GM10847 (cell line): ENCODE measurements around the gene KCNK7.

Experiments used
- POLR2A ChIP-seq: IDR thresholded peaks from 2 replicates; pipeline ENCODE4 v1.6.1; 2011; ENCODE audit not compliant: insufficient read length; ENCODE audit errors: extremely low read depth

KCNK7 gene

DNA sequence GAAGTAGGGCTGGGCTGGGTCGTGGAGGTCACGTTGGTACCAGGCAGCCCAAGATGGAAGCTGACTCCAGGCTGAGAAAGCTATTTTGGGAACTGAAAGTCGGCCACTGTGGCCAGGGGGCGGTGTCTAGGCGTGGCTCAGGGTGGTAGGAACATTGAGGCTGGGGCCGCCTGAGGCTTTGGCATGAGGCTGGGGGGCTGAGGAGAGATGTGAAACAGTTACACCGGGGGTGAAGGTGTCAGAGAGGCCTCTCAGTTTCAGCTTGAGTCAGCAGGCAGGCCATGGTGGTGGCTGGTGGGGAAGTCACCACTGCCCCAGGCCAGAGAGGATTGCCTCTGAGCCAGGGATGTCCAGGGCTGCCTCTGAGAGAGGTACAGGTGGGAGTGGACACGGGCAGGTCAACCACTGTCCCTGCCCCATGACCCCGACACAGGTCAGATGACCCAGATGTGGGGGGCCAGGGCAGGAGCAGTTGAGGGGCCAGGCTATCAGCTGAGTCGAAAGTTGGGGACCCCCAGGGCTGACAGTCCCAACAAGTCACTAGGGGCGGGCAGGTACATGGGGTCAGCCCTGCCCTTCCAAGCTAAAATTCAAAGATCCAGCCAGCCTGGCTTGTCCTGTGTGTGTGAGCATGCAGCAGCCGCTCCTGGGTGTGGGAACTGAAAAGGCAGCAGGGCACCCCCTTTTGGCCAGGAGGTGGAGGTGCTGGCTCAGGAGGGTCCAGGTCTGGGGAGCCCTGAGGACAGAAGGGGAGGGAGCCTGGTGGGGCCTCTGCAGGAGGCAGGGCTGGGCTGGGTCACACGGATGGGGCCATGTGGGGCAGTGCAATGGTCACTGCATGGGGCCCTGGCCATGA, 7.2 kb downstream of the KCNK7 start:
- TF ChIP-seq POLR2A, result no peak

DNA sequence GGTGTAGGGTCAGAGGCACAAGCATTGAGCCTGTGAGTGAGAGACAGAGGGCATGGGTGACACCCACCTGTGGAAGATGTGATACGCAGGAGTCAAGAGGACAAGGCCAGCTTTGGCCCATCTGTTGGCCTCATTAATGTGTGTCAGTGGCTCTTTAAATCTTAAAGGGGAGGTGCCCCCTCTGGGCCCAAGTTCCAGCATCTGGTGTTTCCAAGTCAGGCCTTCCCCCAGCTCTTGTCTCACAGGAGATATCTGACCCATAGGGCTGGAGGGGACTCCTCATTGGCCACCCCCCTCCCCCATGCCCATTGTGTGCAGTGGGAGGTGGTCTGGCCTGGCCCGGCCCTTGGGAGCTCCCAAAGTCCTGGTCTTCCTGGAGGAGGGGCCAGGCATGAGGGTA, 8.9 kb downstream of the KCNK7 start:
- no peak for TF ChIP-seq POLR2A

- TF ChIP-seq POLR2A, result no peak
Measured at GRCh38 chr11:65586247-65586630, 9.4 kb downstream of the KCNK7 start.

GRCh38 chr11:65585396-65586246, 10.0 kb downstream of the KCNK7 start:
- TF ChIP-seq POLR2A, result no peak

- no peak for TF ChIP-seq POLR2A
Measured at GRCh38 chr11:65584723-65585171, 10.9 kb downstream of the KCNK7 start.

DNA sequence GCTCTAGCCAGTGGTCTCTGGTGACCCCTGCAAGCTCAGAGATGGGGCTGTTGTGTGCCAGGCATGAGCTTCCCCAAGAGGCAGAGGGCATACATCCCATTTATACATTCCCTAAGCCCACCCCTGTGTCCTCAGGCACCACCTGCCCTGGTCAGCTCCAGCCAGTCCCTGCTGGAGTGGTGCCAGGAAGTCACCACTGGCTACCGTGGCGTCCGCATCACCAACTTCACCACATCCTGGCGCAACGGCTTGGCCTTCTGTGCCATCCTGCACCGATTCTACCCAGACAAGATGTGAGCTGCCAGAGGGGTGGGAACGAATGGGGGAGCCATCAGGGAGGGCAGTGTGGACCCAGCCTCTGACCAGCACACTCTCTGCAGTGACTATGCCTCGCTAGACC, 11.5 kb downstream of the KCNK7 start:
- no peak for TF ChIP-seq POLR2A

DNA sequence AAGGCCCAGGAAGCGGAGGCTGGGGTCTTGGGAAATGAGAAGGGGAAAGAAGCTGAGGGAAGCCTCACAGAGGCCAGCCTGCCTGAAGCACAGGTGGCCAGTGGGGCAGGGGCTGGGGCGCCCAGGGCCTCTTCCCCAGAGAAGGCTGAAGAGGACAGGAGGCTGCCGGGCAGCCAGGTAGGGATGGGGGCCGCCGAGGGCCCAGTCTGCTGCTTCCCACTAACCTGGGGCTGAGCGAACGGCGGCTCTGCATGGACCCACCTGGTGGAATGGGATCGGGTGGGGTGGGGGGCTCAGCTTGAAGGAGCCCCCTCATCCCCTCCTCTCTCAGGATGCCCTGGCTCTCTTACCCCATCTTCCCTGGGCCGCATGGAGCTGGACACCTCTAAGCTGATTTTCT, 12.0 kb downstream of the KCNK7 start:
- no peak for TF ChIP-seq POLR2A

- no peak for TF ChIP-seq POLR2A
Measured at GRCh38 chr11:65581928-65582327, 13.7 kb downstream of the KCNK7 start.

GRCh38 chr11:65580756-65581155, 14.8 kb downstream of the KCNK7 start:
- TF ChIP-seq POLR2A, result no peak

DNA sequence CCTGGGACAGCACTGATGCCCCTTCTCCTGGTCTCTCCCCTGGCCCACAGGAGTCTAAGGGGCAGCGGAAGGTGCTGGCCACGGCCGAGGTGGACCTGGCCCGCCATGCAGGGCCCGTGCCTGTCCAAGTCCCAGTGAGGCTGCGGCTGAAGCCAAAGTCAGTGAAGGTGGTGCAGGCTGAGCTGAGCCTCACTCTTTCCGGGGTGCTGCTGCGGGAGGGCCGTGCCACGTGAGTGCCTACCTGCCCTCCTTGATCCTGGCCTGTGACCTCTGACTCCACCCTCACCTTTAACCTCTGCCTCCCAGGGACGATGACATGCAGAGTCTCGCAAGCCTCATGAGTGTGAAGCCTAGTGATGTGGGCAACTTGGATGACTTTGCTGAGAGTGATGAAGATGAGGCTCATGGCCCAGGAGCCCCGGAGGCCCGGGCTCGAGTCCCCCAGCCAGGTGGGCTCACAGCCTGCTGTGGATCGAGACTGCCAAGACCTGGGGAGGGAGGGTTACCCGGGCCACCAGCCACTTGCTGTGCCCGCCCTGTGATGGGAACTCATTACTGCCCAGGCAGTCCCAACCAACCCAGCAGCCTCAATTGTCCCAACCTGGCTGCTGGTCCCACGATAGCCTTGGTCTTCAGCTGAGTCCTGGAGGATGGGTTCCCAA, 15.4 kb downstream of the KCNK7 start:
- TF ChIP-seq POLR2A, result no peak

- TF ChIP-seq POLR2A, result no peak
Measured at GRCh38 chr11:65579291-65579690, 16.3 kb downstream of the KCNK7 start.

DNA sequence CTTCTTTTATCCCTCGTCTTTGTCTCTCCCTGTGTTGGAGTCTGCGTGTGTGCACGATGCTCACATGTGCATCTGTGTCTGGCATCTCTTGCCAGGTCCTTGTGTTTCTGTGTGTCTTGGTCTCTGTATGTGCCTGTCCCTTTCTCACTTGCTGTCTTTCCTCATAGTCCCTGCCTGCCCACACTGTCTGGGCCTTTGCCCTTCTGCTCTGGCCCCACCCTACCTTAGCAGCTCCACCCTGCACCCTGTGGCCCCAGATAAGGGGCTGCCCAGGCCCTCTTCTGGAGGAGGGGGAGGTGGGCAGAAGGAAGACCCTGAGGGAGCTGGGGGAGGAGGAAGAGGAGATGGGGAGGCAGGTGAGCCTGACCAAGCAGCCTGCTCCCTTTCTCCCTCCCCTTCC, 16.9 kb downstream of the KCNK7 start:
- TF ChIP-seq POLR2A, result no peak

- no peak for TF ChIP-seq POLR2A
Measured at GRCh38 chr11:65578134-65578533, 17.5 kb downstream of the KCNK7 start.

- TF ChIP-seq POLR2A, result no peak
Measured at GRCh38 chr11:65577756-65578109, 17.9 kb downstream of the KCNK7 start.

DNA sequence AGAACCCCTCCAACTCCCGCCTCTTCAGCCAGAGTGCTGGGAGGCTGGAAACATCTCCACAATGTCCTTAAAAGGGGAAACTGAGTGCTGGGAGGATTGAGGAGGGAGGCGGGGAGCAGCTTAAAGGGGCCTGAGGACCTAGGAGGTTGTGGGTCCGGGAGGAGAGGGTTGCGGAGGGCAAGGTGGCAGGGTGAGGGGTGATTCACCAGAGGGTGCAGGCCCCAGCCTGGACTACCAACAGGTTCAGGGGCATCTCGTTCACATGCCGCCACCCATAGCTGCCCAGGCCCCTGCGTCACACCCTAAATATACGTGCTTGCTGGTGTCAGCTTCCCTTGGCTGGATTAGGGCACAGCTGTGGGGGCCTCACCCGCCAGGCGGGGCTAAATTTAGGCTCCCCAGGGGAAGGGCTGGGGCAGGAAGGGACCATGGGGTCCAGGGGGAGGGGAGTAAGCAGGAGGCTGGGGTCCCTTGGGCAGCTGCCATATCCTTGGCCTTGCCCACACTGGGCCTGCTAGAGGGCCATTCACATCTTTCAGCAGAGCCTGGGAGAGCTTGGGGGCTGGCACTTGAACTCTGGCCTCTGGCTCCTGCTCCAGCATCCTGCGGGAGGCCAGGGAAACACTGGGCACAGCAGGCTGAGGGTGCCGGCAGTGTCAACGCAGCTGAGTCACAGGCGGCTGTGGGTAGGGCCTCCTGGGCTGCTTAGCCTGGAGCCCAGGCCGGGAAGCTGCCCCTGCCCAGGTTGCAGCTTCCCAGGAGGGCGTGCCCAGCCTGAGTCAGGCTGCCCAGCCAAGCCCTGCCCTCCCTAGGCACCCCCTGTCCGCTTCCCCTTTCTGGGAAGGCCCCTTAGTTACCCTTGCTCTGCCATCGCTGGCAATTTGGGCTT, 18.5 kb downstream of the KCNK7 start:
- TF ChIP-seq POLR2A, result no peak
